ENCODE data around the gene CDC27. TPM values are rescaled to one million over a fixed set of nuclear protein-coding genes. Genes with fewer than 3 reads are reported as not detected.

Gene CDC27
- total RNA-seq, 1 donor from 2014 or later: 167 TPM

DNA sequence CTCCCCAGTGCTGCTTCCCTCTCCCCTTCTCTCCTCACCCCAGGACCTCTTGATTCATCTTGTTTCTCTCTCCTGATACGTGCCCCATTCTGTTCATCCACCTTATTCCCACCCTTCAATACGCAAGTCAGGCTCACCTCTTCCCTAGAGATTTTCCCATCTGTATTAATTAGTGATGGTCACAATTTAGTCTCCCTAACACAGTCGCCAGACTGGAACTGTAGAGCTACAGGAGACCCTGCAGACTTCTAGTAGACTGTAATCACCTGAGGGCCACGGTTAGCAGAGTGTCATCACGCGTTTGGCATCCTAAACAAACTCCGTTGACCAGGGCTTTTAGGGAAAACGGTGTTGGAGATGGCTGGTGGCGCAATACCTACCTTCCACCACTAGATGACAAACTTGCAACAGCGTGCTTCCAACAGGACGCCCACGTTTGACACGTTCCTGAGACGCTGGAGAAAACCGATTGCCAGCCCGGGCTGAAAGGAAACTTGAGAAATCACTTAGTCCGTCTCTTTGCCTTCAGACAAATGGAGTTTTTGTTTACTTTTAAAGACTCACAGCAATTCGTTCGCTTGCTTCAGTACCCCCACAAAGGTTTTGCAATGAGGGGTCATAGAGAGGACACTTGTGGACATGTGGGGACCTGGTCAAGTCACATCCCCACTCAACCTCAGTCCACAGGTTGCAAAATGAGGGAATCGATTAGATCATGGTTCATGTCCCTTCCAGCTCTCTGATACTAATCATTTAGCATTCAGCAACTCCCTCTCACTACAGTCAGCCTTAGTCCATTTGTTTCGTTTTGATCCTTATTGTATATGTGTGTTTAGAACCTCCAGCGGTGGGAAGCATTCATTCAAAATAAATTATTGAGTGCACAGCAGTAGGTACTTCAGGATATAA lies 40.7 kb upstream of the CDC27 start:
- no peak overlapping the region for H3K4me3 ChIP-seq

DNA sequence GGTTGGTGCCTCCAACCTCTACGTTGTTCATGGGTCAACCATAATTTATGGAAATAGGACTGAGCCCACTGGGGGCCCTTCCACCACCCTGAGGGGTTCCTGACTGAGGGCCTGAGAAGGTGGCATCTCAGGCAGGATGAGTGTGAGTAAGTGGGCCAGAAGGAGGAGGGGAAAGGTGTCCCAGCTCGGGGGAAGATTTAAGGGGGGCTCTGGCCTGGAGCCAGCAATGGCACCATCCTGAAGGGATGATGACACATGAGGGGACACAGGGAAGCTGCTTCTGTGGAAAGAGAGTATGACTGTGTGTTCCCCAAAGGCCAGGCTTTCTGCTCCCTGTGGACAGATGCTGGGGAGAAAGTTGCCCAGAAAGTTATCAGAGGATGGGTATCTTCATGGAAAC lies 38.8 kb upstream of the CDC27 start:
- H3K79me2 ChIP-seq (ENCODE audit: low read depth): no peaks in the 10 kb centered on the region
- H3K27ac ChIP-seq: no peak overlapping the region
- H3K9ac ChIP-seq: no peak overlapping the region
- H3K4me3 ChIP-seq: no peak overlapping the region
- H3K9me3 Mint-ChIP-seq: peaks cover 12% of the 10 kb centered on the region
- H3K36me3 ChIP-seq: no peaks in the 10 kb centered on the region
- peaks cover 10% of the 10 kb centered on the region for H3K4me1 Mint-ChIP-seq
- H3K9me3 ChIP-seq (ENCODE audit: low read depth): no peaks in the 10 kb centered on the region
- H3K4me1 ChIP-seq: peaks cover 6% of the 10 kb centered on the region
- H3F3A ChIP-seq (ENCODE audit: low read depth): no peaks in the 10 kb centered on the region
- no peak overlapping the region for H3K4me2 ChIP-seq
- no peak for DNase-seq (ENCODE audit: low spot score)
- H3K27me3 Mint-ChIP-seq (ENCODE audit: insufficient read depth, low read depth): peaks cover 16% of the 10 kb centered on the region
- H2AFZ ChIP-seq (replicated peaks): no peak overlapping the region
- TF ChIP-seq EZH2 (IDR thresholded peaks at IDR 0.05): no peak
- no peak for TF ChIP-seq EZH2phosphoT487 (IDR thresholded peaks at IDR 0.05)
- TF ChIP-seq, protein P1, sequence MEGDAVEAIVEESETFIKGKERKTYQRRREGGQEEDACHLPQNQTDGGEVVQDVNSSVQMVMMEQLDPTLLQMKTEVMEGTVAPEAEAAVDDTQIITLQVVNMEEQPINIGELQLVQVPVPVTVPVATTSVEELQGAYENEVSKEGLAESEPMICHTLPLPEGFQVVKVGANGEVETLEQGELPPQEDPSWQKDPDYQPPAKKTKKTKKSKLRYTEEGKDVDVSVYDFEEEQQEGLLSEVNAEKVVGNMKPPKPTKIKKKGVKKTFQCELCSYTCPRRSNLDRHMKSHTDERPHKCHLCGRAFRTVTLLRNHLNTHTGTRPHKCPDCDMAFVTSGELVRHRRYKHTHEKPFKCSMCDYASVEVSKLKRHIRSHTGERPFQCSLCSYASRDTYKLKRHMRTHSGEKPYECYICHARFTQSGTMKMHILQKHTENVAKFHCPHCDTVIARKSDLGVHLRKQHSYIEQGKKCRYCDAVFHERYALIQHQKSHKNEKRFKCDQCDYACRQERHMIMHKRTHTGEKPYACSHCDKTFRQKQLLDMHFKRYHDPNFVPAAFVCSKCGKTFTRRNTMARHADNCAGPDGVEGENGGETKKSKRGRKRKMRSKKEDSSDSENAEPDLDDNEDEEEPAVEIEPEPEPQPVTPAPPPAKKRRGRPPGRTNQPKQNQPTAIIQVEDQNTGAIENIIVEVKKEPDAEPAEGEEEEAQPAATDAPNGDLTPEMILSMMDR (IDR thresholded peaks at IDR 0.05): no peak
- peaks cover 16% of the 10 kb centered on the region for H3K27me3 ChIP-seq
- peak overlapping the region; percentile 29 for H3K27ac Mint-ChIP-seq
- H4K20me1 ChIP-seq (ENCODE audit: low read depth): no peaks in the 10 kb centered on the region
- no peaks in the 10 kb centered on the region for H3K36me3 Mint-ChIP-seq
- no peak overlapping the region for H3K4me3 Mint-ChIP-seq

More for the DNA sequence above, 40.7 kb upstream of the CDC27 start:
- peak overlapping the region; percentile 50 for H3K4me2 ChIP-seq
- peaks cover 6% of the 10 kb centered on the region for H3K4me1 ChIP-seq
- H3K9ac ChIP-seq: no peak overlapping the region
- H3K4me1 Mint-ChIP-seq: peaks cover 10% of the 10 kb centered on the region
- peaks cover 18% of the 10 kb centered on the region for H3K27me3 Mint-ChIP-seq (ENCODE audit: insufficient read depth, low read depth)
- no peak overlapping the region for H3K27ac Mint-ChIP-seq
- peaks cover 16% of the 10 kb centered on the region for H3K27me3 ChIP-seq
- no peaks in the 10 kb centered on the region for H4K20me1 ChIP-seq (ENCODE audit: low read depth)
- H3K9me3 Mint-ChIP-seq: no peaks in the 10 kb centered on the region
- DNase-seq (ENCODE audit: low spot score): peak; percentile 92
- peak overlapping the region; percentile 95 for H2AFZ ChIP-seq (replicated peaks)
- no peaks in the 10 kb centered on the region for H3F3A ChIP-seq (ENCODE audit: low read depth)
- no peak overlapping the region for H3K27ac ChIP-seq
- H3K9me3 ChIP-seq (ENCODE audit: low read depth): no peaks in the 10 kb centered on the region
- peak overlapping the region; percentile 12 for H3K4me3 Mint-ChIP-seq
- H3K36me3 ChIP-seq: no peaks in the 10 kb centered on the region
- H3K79me2 ChIP-seq (ENCODE audit: low read depth): no peaks in the 10 kb centered on the region
- TF ChIP-seq EZH2 (IDR thresholded peaks at IDR 0.05): no peak
- TF ChIP-seq, protein P1 (IDR thresholded peaks at IDR 0.05): peak; percentile 88
- no peaks in the 10 kb centered on the region for H3K36me3 Mint-ChIP-seq

DNA sequence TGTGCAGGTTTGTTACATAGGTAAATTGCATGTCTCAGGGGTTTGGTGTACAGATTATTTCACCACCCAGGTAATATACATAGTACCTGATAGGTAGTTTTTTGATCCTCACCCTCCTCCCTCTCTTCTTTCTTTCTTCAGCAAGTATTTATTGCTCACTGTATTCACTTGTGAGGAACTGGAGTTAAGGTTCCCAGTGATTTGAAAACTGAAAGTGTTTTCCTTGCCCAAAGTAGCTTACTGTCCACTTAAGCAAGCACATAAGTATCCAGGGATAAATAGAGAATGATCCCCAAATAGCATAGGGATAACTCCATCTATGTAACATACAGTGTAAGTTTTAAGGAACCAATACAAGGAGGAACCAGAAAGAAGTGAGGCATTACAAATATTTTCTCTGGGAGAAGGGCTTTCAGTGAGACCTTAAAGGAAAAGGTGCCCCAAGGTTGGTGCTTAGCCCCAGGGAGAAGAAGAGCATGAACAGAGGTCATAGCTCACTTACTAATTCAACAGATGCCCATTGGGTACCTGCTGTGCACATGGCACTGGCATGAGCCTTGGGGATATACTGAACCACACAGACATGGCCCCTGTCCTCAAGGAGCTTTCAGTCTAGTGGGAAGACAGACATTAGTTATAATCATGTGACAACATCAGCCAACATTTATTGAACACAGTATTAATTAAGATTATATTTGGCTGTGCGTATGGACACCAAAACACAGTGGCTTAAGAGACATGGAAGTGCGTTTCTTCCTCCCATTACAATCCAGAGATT lies 37.0 kb upstream of the CDC27 start:
- no peaks in the 10 kb centered on the region for H3K79me2 ChIP-seq (ENCODE audit: low read depth)
- H3K4me1 Mint-ChIP-seq: peaks cover 15% of the 10 kb centered on the region
- H3K9ac ChIP-seq: no peak overlapping the region
- H4K20me1 ChIP-seq (ENCODE audit: low read depth): no peaks in the 10 kb centered on the region
- no peak for DNase-seq (ENCODE audit: low spot score)
- no peak overlapping the region for H2AFZ ChIP-seq (replicated peaks)
- H3K36me3 ChIP-seq: no peaks in the 10 kb centered on the region
- no peak overlapping the region for H3K4me3 ChIP-seq
- H3K9me3 ChIP-seq (ENCODE audit: low read depth): no peaks in the 10 kb centered on the region
- peaks cover 6% of the 10 kb centered on the region for H3K4me1 ChIP-seq
- H3K27me3 Mint-ChIP-seq (ENCODE audit: insufficient read depth, low read depth): peaks cover 14% of the 10 kb centered on the region
- peaks cover 11% of the 10 kb centered on the region for H3K27me3 ChIP-seq
- peaks cover 22% of the 10 kb centered on the region for H3K9me3 Mint-ChIP-seq
- H3F3A ChIP-seq (ENCODE audit: low read depth): no peaks in the 10 kb centered on the region
- no peak overlapping the region for H3K4me2 ChIP-seq
- TF ChIP-seq, protein P1 (IDR thresholded peaks at IDR 0.05): no peak
- no peak for TF ChIP-seq EZH2 (IDR thresholded peaks at IDR 0.05)
- TF ChIP-seq EZH2phosphoT487 (IDR thresholded peaks at IDR 0.05): no peak
- no peak overlapping the region for H3K27ac ChIP-seq
- no peaks in the 10 kb centered on the region for H3K36me3 Mint-ChIP-seq
- H3K27ac Mint-ChIP-seq: no peak overlapping the region
- no peak overlapping the region for H3K4me3 Mint-ChIP-seq

All from neural progenitor cell (in vitro differentiated cells).